HL-60 (cell line): ENCODE measurements around the gene RND1.
A peak's percentile ranks its signal among the peaks of the same experiment; 100 is the strongest.

Experiments used
- CTCF ChIP-seq: IDR thresholded peaks from one replicate; pipeline ENCODE4 v1.5.1; 2011; ENCODE audit warnings: low read length, control low read depth, inconsistent platforms; ENCODE audit not compliant: insufficient read depth
- TF ChIP-seq, protein P1 (sequence below): IDR thresholded peaks from 2 replicates; pipeline ENCODE4 v1.6.1; 2012; ENCODE audit warnings: low read depth; ENCODE audit not compliant: insufficient replicate concordance

DNA sequence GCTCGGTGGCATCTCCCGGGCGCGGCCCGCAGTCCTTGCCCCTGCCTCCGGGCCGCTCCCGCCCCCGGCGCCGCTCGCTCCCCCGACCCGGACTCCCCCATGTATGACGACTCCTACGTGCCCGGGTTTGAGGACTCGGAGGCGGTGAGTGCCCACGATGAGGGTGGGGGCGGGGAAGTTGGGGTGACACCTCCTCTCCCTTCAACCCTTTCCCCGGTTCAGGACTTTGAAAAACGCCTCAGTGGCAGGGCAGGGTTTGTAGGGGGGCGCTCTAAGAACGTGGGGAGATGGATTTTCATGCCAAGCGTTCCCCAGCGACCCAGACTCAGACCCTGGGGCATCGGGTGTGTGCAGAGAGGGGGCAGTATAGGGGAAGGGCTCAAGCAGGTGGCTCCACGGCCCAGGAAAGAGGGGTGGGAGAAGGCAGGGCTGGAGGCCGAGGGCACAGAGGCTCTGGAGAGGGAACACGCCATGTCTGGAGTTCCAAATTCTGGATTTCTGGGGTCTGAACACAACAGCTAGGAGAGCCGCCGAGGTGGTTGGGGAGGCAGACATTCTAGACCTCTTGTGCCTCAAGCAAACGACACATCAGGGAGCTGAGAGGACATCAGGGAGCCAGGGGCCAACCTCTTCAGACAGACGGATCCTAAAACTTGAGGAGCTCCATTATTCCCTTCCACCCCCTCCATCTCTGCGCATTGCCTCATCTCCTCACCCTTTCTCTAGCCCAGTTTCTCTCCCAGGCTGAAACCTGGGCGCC is 46.7 kb downstream of the RND1 start:
- TF ChIP-seq, protein P1, sequence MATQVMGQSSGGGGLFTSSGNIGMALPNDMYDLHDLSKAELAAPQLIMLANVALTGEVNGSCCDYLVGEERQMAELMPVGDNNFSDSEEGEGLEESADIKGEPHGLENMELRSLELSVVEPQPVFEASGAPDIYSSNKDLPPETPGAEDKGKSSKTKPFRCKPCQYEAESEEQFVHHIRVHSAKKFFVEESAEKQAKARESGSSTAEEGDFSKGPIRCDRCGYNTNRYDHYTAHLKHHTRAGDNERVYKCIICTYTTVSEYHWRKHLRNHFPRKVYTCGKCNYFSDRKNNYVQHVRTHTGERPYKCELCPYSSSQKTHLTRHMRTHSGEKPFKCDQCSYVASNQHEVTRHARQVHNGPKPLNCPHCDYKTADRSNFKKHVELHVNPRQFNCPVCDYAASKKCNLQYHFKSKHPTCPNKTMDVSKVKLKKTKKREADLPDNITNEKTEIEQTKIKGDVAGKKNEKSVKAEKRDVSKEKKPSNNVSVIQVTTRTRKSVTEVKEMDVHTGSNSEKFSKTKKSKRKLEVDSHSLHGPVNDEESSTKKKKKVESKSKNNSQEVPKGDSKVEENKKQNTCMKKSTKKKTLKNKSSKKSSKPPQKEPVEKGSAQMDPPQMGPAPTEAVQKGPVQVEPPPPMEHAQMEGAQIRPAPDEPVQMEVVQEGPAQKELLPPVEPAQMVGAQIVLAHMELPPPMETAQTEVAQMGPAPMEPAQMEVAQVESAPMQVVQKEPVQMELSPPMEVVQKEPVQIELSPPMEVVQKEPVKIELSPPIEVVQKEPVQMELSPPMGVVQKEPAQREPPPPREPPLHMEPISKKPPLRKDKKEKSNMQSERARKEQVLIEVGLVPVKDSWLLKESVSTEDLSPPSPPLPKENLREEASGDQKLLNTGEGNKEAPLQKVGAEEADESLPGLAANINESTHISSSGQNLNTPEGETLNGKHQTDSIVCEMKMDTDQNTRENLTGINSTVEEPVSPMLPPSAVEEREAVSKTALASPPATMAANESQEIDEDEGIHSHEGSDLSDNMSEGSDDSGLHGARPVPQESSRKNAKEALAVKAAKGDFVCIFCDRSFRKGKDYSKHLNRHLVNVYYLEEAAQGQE = no peak
- peak; percentile 15 for TF ChIP-seq CTCF
